Measurements from ENCODE around the gene CXCL3. TPM values are rescaled to one million over a fixed set of nuclear protein-coding genes. Genes with fewer than 3 reads are reported as not detected.

CXCL3 gene
- total and polyA plus RNA-seq, 9 of the 15 experiments (the other 6 are each of a cell fraction or from before 2014, with no cell fraction given), result 2.3 to 8.9 (median 6.1) TPM

DNA sequence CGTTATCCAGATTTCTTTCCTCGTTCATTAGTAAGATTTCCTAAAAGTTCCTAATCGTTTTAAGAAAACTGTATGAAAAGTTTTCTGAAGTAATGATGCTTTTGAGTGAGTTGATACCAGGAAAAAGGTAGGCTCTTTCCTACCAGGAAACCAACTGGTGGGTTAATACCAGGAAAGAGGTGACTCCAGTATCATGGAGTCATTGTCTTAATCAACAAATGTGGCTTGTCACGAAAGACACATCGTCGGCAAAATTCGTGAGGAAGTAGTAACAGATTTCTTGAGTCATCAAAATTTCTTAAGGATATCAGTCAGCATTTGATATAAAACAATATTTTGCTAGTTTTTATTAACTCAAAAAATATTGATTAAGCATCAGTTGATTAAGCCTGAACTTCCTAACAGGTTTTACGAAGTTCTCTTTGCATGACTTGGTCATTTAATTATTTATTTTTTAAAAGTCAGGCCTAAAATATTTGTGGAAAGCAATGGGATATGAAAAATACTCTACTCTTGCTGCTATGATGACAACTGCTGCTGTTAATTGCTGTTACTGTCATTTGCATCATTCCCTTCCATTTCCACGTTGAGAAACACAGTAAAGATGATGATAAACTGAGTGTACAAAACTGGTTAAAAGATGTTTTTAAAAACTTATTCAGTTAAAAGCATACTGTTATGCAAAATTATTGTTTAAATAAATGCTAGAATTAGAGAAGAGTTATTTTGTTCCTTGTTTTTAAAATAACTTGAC lies 47.3 kb downstream of the CXCL3 start (continued):
- TF ChIP-seq ETV1 (tag; conservative IDR thresholded peaks at IDR 0.05; ENCODE audit: low read depth) (0 out of 2 replicates have a peak, but pooled peaks have one; percentile 20), ETV6 (IDR thresholded peaks at IDR 0.05; ENCODE audit: borderline replicate concordance in 1 of 2, low read depth in 2 of 2, low read length in 1 of 2) (peak in 1 of 2 experiments; percentile 39; a peak in 1 of 4 replicates), ETV6 (CRISPR knock-in tag; IDR thresholded peaks at IDR 0.05; ENCODE audit: borderline replicate concordance) (no peak), NCOA1 (IDR thresholded peaks at IDR 0.05; ENCODE audit: low read depth) (no peak), PURB (CRISPR knock-in tag; IDR thresholded peaks at IDR 0.05; ENCODE audit: low read depth) (no peak), EP400 (IDR thresholded peaks at IDR 0.05) (peak; percentile 51), ZNF165 (CRISPR knock-in tag; IDR thresholded peaks at IDR 0.05; ENCODE audit: borderline replicate concordance) (no peak), HOXB6 (CRISPR knock-in tag; IDR thresholded peaks at IDR 0.05; ENCODE audit: borderline replicate concordance) (no peak), CEBPG (CRISPR knock-in tag; IDR thresholded peaks at IDR 0.05) (peak; percentile 84), CEBPG (tag; conservative IDR thresholded peaks at IDR 0.05 in 1 of 2, IDR thresholded peaks at IDR 0.05 in 1 of 2) (peak; percentile 67 to 96), ZNF696 (CRISPR knock-in tag; conservative IDR thresholded peaks at IDR 0.05) (no peak), RHOXF2B (CRISPR knock-in tag; conservative IDR thresholded peaks at IDR 0.05) (no peak)
- TF ChIP-seq, protein P1, sequence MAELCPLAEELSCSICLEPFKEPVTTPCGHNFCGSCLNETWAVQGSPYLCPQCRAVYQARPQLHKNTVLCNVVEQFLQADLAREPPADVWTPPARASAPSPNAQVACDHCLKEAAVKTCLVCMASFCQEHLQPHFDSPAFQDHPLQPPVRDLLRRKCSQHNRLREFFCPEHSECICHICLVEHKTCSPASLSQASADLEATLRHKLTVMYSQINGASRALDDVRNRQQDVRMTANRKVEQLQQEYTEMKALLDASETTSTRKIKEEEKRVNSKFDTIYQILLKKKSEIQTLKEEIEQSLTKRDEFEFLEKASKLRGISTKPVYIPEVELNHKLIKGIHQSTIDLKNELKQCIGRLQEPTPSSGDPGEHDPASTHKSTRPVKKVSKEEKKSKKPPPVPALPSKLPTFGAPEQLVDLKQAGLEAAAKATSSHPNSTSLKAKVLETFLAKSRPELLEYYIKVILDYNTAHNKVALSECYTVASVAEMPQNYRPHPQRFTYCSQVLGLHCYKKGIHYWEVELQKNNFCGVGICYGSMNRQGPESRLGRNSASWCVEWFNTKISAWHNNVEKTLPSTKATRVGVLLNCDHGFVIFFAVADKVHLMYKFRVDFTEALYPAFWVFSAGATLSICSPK (IDR thresholded peaks at IDR 0.05; ENCODE audit: borderline replicate concordance), result no peak
- TF ChIP-seq, protein P2, sequence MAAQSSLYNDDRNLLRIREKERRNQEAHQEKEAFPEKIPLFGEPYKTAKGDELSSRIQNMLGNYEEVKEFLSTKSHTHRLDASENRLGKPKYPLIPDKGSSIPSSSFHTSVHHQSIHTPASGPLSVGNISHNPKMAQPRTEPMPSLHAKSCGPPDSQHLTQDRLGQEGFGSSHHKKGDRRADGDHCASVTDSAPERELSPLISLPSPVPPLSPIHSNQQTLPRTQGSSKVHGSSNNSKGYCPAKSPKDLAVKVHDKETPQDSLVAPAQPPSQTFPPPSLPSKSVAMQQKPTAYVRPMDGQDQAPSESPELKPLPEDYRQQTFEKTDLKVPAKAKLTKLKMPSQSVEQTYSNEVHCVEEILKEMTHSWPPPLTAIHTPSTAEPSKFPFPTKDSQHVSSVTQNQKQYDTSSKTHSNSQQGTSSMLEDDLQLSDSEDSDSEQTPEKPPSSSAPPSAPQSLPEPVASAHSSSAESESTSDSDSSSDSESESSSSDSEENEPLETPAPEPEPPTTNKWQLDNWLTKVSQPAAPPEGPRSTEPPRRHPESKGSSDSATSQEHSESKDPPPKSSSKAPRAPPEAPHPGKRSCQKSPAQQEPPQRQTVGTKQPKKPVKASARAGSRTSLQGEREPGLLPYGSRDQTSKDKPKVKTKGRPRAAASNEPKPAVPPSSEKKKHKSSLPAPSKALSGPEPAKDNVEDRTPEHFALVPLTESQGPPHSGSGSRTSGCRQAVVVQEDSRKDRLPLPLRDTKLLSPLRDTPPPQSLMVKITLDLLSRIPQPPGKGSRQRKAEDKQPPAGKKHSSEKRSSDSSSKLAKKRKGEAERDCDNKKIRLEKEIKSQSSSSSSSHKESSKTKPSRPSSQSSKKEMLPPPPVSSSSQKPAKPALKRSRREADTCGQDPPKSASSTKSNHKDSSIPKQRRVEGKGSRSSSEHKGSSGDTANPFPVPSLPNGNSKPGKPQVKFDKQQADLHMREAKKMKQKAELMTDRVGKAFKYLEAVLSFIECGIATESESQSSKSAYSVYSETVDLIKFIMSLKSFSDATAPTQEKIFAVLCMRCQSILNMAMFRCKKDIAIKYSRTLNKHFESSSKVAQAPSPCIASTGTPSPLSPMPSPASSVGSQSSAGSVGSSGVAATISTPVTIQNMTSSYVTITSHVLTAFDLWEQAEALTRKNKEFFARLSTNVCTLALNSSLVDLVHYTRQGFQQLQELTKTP (IDR thresholded peaks at IDR 0.05; ENCODE audit: low read depth in 1 of 2, partially characterized antibody in 2 of 2), result no peak
- TF ChIP-seq, protein P3, sequence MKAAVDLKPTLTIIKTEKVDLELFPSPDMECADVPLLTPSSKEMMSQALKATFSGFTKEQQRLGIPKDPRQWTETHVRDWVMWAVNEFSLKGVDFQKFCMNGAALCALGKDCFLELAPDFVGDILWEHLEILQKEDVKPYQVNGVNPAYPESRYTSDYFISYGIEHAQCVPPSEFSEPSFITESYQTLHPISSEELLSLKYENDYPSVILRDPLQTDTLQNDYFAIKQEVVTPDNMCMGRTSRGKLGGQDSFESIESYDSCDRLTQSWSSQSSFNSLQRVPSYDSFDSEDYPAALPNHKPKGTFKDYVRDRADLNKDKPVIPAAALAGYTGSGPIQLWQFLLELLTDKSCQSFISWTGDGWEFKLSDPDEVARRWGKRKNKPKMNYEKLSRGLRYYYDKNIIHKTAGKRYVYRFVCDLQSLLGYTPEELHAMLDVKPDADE (conservative IDR thresholded peaks at IDR 0.05; ENCODE audit: control insufficient read depth, low read depth, low read length), result no peak
- TF ChIP-seq, protein P4, sequence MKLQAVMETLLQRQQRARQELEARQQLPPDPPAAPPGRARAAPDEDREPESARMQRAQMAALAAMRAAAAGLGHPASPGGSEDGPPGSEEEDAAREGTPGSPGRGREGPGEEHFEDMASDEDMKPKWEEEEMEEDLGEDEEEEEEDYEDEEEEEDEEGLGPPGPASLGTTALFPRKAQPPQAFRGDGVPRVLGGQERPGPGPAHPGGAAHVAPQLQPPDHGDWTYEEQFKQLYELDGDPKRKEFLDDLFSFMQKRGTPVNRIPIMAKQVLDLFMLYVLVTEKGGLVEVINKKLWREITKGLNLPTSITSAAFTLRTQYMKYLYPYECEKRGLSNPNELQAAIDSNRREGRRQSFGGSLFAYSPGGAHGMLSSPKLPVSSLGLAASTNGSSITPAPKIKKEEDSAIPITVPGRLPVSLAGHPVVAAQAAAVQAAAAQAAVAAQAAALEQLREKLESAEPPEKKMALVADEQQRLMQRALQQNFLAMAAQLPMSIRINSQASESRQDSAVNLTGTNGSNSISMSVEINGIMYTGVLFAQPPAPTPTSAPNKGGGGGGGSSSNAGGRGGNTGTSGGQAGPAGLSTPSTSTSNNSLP (IDR thresholded peaks at IDR 0.05; ENCODE audit: borderline replicate concordance, low read depth, low read length), result 0 out of 2 replicates have a peak, but pooled peaks have one; percentile 52
- TF ChIP-seq, protein P5, sequence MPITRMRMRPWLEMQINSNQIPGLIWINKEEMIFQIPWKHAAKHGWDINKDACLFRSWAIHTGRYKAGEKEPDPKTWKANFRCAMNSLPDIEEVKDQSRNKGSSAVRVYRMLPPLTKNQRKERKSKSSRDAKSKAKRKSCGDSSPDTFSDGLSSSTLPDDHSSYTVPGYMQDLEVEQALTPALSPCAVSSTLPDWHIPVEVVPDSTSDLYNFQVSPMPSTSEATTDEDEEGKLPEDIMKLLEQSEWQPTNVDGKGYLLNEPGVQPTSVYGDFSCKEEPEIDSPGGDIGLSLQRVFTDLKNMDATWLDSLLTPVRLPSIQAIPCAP (CRISPR knock-in tag; IDR thresholded peaks at IDR 0.05; ENCODE audit: borderline replicate concordance), result no peak

Data from K562 (cell line).